HepG2 (cell line): ENCODE data around the gene C14orf119. TPM values are rescaled to one million over a fixed set of nuclear protein-coding genes. Genes with fewer than 3 reads are reported as not detected.

Experiments
- ATAC-seq: fragments of 200-7000 bp; cut with Tn5 transposase; 3 replicates; pipeline ENCODE4 v1.9.1; 2020; ENCODE audit warnings: mild to moderate bottlenecking, moderate library complexity
- BruUV-seq: library from RNA; stranded (reverse); fragments of 400-500 nt; replicated peaks from 2 replicates; lab custom pipeline; 2021; lab: Mats Ljungman, UMichigan
- CTCF ChIA-PET: fragments of 300-600 bp; formaldehyde crosslinking; extraction: SDS; loops from one replicate; lab custom pipeline; 2021; ENCODE audit warnings: low total read pairs, inconsistent platforms, low intra/inter-chr PET ratio; lab: Yijun Ruan, JAX
- POLR2A ChIA-PET: fragments of 350-600 bp; sonication (Branson Sonifier 250); formaldehyde crosslinking; loops from one replicate; lab custom pipeline; 2020; ENCODE audit warnings: antibody characterized with exemption, inconsistent platforms; lab: Yijun Ruan, JAX
- DNase-seq: peaks from one replicate; pipeline ENCODE4 v3.0.0-alpha.2; 2015; ENCODE audit warnings: low spot score
- FAIRE-seq: peaks from 3 replicates; lab custom pipeline; 2011; peaks lifted over from hg19 to GRCh38; lab: Jason Lieb, UNC
- H2AFZ ChIP-seq: one replicate; pipeline ENCODE4 v1.6.1; 2011; ENCODE audit warnings: low read length, inconsistent platforms
- H3K27ac ChIP-seq: fragments of 300-600 bp; 3 replicates; pipeline ENCODE4 v1.8.0; 2011; ENCODE audit warnings: mixed run types, mild to moderate bottlenecking, mixed read lengths, low read length, inconsistent platforms; ENCODE audit not compliant: insufficient read depth; ENCODE audit errors: extremely low read length
- H3K27me3 ChIP-seq, 2 experiments: fragments of 200-600 bp in 1 of 2; 2 replicates in 1 of 2; 3 replicates in 1 of 2; pipeline versions ENCODE4 v1.6.0 to v1.8.0; 2011; ENCODE audit warnings: low read length in 2 of 2, mild to moderate bottlenecking in 2 of 2, moderate library complexity in 2 of 2, inconsistent platforms in 1 of 2; ENCODE audit not compliant: insufficient read depth in 2 of 2, control insufficient read depth in 1 of 2
- H3K36me3 ChIP-seq, 2 experiments: fragments of 200-600 bp in 1 of 2; replicated peaks in 1 of 2; 2 replicates in 1 of 2; 3 replicates in 1 of 2; pipeline versions ENCODE4 v1.5.1 to v1.8.0; 2011; ENCODE audit warnings: low read length in 2 of 2, inconsistent platforms in 1 of 2; ENCODE audit not compliant: insufficient read depth in 2 of 2, control insufficient read depth in 1 of 2
- H3K4me1 ChIP-seq: 2 replicates; pipeline ENCODE4 v1.5.1; 2012; ENCODE audit warnings: low read length, inconsistent platforms; ENCODE audit not compliant: insufficient read depth
- H3K4me2 ChIP-seq: 2 replicates; pipeline ENCODE4 v1.6.0; 2011; ENCODE audit warnings: low read depth, low read length, inconsistent platforms
- H3K4me3 ChIP-seq, 3 experiments: fragments of 200-600 bp in 1 of 3; sonication (generic), shearing (Covaris generic) in 1 of 3; replicated peaks in 1 of 3; 2 replicates each; pipeline ENCODE4 v1.5.1; 2011 to 2016; ENCODE audit warnings: low read length in 3 of 3, inconsistent platforms in 2 of 3, low read depth in 2 of 3, mild to moderate bottlenecking in 2 of 3, control low read depth in 1 of 3, mixed read lengths in 1 of 3; ENCODE audit not compliant: insufficient read depth in 1 of 3
- H3K79me2 ChIP-seq: one replicate; pipeline ENCODE4 v1.6.1; 2011; ENCODE audit warnings: low read length, inconsistent platforms; ENCODE audit not compliant: insufficient read depth
- H3K9ac ChIP-seq: 2 replicates; pipeline ENCODE4 v1.6.0; 2011; ENCODE audit warnings: mild to moderate bottlenecking, low read depth, low read length, inconsistent platforms; ENCODE audit not compliant: insufficient read depth
- H3K9me3 ChIP-seq: 2 replicates; pipeline ENCODE4 v1.5.1; 2012; ENCODE audit warnings: mild to moderate bottlenecking, low read length
- H4K20me1 ChIP-seq: 2 replicates; pipeline ENCODE4 v1.6.0; 2011; ENCODE audit warnings: inconsistent platforms, mild to moderate bottlenecking, low read length, moderate library complexity; ENCODE audit not compliant: insufficient read depth
- BCL3 ChIP-seq: sonication (generic); formaldehyde crosslinking; IDR thresholded peaks from 2 replicates; pipeline ENCODE4 v1.5.1; 2020; ENCODE audit warnings: mild to moderate bottlenecking, missing genetic modification reagents, moderate library complexity
- CCAR2 ChIP-seq: fragments of 200-400 bp; formaldehyde crosslinking; optimal IDR thresholded peaks from 2 replicates; pipeline ENCODE3; 2018; ENCODE audit warnings: low read depth, mild to moderate bottlenecking, low read length, moderate library complexity
- GLMP ChIP-seq: sonication (generic); formaldehyde crosslinking; IDR thresholded peaks from 2 replicates; pipeline ENCODE4 v1.9.0; 2021; ENCODE audit warnings: missing genetic modification reagents, mild to moderate bottlenecking, borderline replicate concordance
- HNF4A ChIP-seq: sonication (generic); formaldehyde crosslinking; IDR thresholded peaks from 2 replicates; pipeline ENCODE4 v1.4.0; 2020; ENCODE audit warnings: missing genetic modification reagents
- MLLT10 ChIP-seq: sonication (generic); formaldehyde crosslinking; IDR thresholded peaks from 2 replicates; pipeline ENCODE4 v1.4.0; 2020; ENCODE audit warnings: missing genetic modification reagents
- REXO4 ChIP-seq: sonication (generic); formaldehyde crosslinking; IDR thresholded peaks from 2 replicates; pipeline ENCODE4 v1.8.0; 2022; ENCODE audit warnings: missing genetic modification reagents, mild to moderate bottlenecking, borderline replicate concordance
- SNAI1 ChIP-seq: sonication (generic); formaldehyde crosslinking; IDR thresholded peaks from 2 replicates; pipeline ENCODE4 v1.5.0; 2020; ENCODE audit warnings: mild to moderate bottlenecking, missing genetic modification reagents, borderline replicate concordance
- ZBTB38 ChIP-seq: sonication (generic); formaldehyde crosslinking; IDR thresholded peaks from 2 replicates; pipeline ENCODE4 v1.5.1; 2020; ENCODE audit warnings: mild to moderate bottlenecking, missing genetic modification reagents
- ZBTB7A ChIP-seq: sonication (generic); formaldehyde crosslinking; IDR thresholded peaks from 2 replicates; pipeline ENCODE4 v1.8.0; 2022; ENCODE audit warnings: mild to moderate bottlenecking, missing genetic modification reagents
- ZFP41 ChIP-seq: sonication (generic); formaldehyde crosslinking; IDR thresholded peaks from 2 replicates; pipeline ENCODE4 v1.4.0; 2020; ENCODE audit warnings: mild to moderate bottlenecking, missing genetic modification reagents, borderline replicate concordance
- ZKSCAN1 ChIP-seq: fragments of 150-350 bp; IDR thresholded peaks from 2 replicates; pipeline ENCODE4 v1.6.1; 2014; ENCODE audit warnings: low read length
- ZNF737 ChIP-seq: sonication (generic); formaldehyde crosslinking; IDR thresholded peaks from 2 replicates; pipeline ENCODE4 v1.5.0; 2020; ENCODE audit warnings: missing genetic modification reagents, mild to moderate bottlenecking, borderline replicate concordance
- WGBS: methylation state at CpG from one replicate; pipeline ENCODE4 v1.1.6; 2017; ENCODE audit warnings: low lambda C conversion rate; 5-methylcytosine and 5-hydroxymethylcytosine counted together
- in situ Hi-C: cut with HindIII; loops from 2 replicates; pipeline ENCODE4 v1.10.0; 2017; ENCODE audit warnings: low pct_unique_long_range_greater_than_20kb; ENCODE audit not compliant: extremely low pct_ligation_motif_present
- intact Hi-C: fragments of 100-400 bp; cut with micrococcal nuclease; formaldehyde crosslinking; loops from one replicate; pipeline ENCODE4 v1.10.0; 2022; ENCODE audit not compliant: unreplicated experiment
- polyA plus RNA-seq, 8 experiments: library from polyadenylated mRNA; depleted of rRNA in 3 of 8; stranded (reverse) in 7 of 8; unstranded in 1 of 8; fragments of >200 nt; fragmentation: Illumina TruSeq in 4 of 8; extraction: Trizol in 4 of 8; gene quantifications; 2 replicates each; pipeline versions ENCODE4 v1.2.1 to v1.2.3, GENCODE V29; 2011 to 2016; ENCODE audit warnings: low read depth in 4 of 8, missing spikeins in 1 of 8, mixed read lengths in 1 of 8; ENCODE audit not compliant: insufficient read depth in 1 of 8
- total RNA-seq, 5 experiments: library from RNA; depleted of rRNA; stranded (reverse); fragments of >200 nt; fragmentation: Illumina TruSeq; extraction: Trizol; gene quantifications; 2 replicates each; pipeline ENCODE4 v1.2.3, GENCODE V29; 2016; ENCODE audit warnings: low read depth in 1 of 5

C14orf119 gene
- total and polyA plus RNA-seq, 2 of the 13 experiments (the other 11 are each of a cell fraction or from before 2014, with no cell fraction given): 117 to 206 TPM

- no peak overlapping the region for H3K9ac ChIP-seq
- H3K9me3 ChIP-seq: no peaks in the 10 kb centered on the region
- ChIA-PET CTCF (no interaction called here), POLR2A (no interaction called here)
- no peaks in the 10 kb centered on the region for H3K79me2 ChIP-seq
- H3K4me3 ChIP-seq: no peak overlapping the region
- DNase-seq (no peak), FAIRE-seq (no peak), ATAC-seq (no peak; the same call in 2 of the 3 replicates)
- peaks cover 3% of the 10 kb centered on the region for H3K4me1 ChIP-seq
- H2AFZ ChIP-seq: no peak overlapping the region
- no peaks in the 10 kb centered on the region for H4K20me1 ChIP-seq
- H3K36me3 ChIP-seq: no peaks in the 10 kb centered on the region
- 7% methylated on average over 5 of the region's 5 CpGs for WGBS
- in situ Hi-C loops: no loop called here
- peaks cover 21 to 60% of the 10 kb centered on the region in 2 experiments for H3K27me3 ChIP-seq
- intact Hi-C loops: no loop called here
- H3K27ac ChIP-seq: no peak overlapping the region
- no TSS peak for BruUV-seq
- H3K4me2 ChIP-seq: no peak overlapping the region
- TF ChIP-seq ZBTB38 (CRISPR knock-in tag): no peak
- TF ChIP-seq SNAI1 (CRISPR knock-in tag): 0 out of 2 replicates have a peak, but pooled peaks have one; percentile 62
Measured at GRCh38 chr14:23131482-23131881, 36.2 kb downstream of the C14orf119 start.

GRCh38 chr14:23132970-23133369 lies 37.7 kb downstream of the C14orf119 start:
- no peaks in the 10 kb centered on the region for H4K20me1 ChIP-seq
- no peaks in the 10 kb centered on the region for H3K36me3 ChIP-seq
- peaks cover 17% of the 10 kb centered on the region for H3K4me1 ChIP-seq
- no TSS peak for BruUV-seq
- no peak overlapping the region for H3K4me2 ChIP-seq
- H3K79me2 ChIP-seq: no peaks in the 10 kb centered on the region
- POLR2A ChIA-PET: no interaction called here
- FAIRE-seq (no peak), DNase-seq (no peak), ATAC-seq (no peak)
- H3K27ac ChIP-seq: no peak overlapping the region
- H3K9me3 ChIP-seq: no peaks in the 10 kb centered on the region
- intact Hi-C loops: no loop called here
- no peak overlapping the region for H3K9ac ChIP-seq
- peaks cover 14 to 60% of the 10 kb centered on the region in 2 experiments; a peak in 4 of 5 replicates for H3K27me3 ChIP-seq
- no peak overlapping the region for H3K4me3 ChIP-seq
- CTCF ChIA-PET: no interaction called here
- 30% methylated on average over 8 of the region's 8 CpGs for WGBS
- in situ Hi-C loops: no loop called here
- H2AFZ ChIP-seq: no peak overlapping the region
- TF ChIP-seq ZFP41 (CRISPR knock-in tag): no peak
- TF ChIP-seq HNF4A (CRISPR knock-in tag): no peak
- TF ChIP-seq REXO4 (CRISPR knock-in tag): no peak
- TF ChIP-seq ZKSCAN1: no peak
- no peak for TF ChIP-seq MLLT10
- no peak for TF ChIP-seq ZNF737
- TF ChIP-seq BCL3 (CRISPR knock-in tag): no peak
- no peak for TF ChIP-seq ZBTB7A
- no peak for TF ChIP-seq GLMP (CRISPR knock-in tag)
- TF ChIP-seq CCAR2: no peak
